ENCODE results near the gene RNF208.

GRCh38 chr9:137231372-137232039 lies 9.5 kb upstream of the RNF208 start:
- no peak for TF ChIP-seq POLR2A (IDR thresholded peaks at IDR 0.05; ENCODE audit: low read depth, low read length)
- TF ChIP-seq TAF1 (IDR thresholded peaks at IDR 0.05; ENCODE audit: borderline replicate concordance, low read depth, low read length), result no peak
- no peak for TF ChIP-seq POLR2AphosphoS5 (IDR thresholded peaks at IDR 0.05; ENCODE audit: low read depth, low read length)
